Measurements from ENCODE around the gene GDE1. TPM values are rescaled to one million over a fixed set of nuclear protein-coding genes. Genes with fewer than 3 reads are reported as not detected.
A peak's percentile ranks its signal among the peaks of the same experiment; 100 is the strongest.
"Not testable (repeated sequence)": the region's sequence is repeated elsewhere in the genome, so short reads cannot be mapped to it uniquely, and the experiment has no call there.

Gene GDE1
- total and polyA plus RNA-seq, 5 donors from 2014 or later, result 22.8 to 43.6 (median 40.2) TPM

DNA sequence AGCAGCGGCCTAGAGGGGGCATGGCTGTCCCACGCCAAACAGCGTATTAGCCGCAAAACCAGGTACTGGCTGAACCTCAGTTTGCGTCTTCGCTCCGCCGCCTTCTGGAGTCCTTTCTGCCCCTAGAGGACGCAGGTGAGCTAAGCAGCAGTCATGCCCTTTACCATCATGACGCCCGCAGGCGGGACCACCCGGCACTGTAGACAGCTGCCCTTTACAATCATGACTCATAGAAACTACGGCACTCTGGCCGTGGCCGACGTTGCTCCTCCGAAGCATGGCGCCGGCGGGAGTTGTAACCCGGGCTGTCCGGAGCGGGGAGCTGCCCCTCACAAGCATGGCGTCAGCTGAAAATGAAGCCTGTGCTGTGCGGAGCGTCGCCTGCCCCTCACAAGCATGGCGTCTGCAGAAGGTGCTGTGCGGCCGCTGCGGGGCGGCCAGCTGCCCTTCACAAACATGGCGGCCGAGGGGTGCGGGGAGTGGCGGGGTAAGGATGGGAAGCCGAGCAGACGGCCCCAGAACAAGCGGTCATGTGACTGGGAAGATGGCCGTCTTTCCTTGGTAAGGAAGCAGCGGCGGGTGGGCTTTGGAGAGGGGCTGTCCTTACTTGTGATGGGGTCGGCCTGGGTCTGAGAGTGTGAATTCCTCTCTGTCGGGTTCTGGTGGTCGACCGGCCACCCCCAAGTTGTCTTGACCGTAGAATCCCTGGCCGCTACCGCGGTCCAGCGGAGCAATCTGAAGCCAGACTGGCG is 33.5 kb upstream of the GDE1 start, which contains the start of gene VPS35L:
Gene VPS35L, plus strand, starts transcription at position 518 of the 752 bp plus-strand sequence. Its CDS starts 27 bp downstream, at position 545.
- H3K9me3 ChIP-seq (ENCODE audit: control insufficient read depth in 2 of 2, low read length in 2 of 2), result no peaks in the 10 kb centered on the region

DNA sequence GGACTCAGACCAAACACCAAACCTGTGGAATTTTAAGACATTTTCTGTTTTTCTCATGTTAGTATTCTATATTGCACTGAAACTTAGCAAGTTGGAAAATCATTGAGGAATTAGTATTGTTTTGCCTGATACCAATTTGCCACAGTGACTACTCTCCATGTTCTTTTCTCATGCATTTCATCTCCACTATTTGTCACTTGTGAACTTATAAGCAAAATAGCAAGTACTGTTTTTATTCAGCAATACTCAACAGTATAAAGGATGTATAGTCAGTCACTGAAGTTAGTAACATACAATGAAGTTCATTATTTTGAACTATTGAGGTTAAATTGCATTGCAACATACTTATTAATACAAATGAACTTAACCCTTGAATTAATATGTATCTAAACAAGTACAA is 27.8 kb upstream of the GDE1 start:
- Histone ChIP-seq H3K4me3 (ENCODE audit: low read depth, low read length) (no peak overlapping the region), H3K36me3 (ENCODE audit: control insufficient read depth, insufficient read depth, low read length) (peaks cover 8% of the 10 kb centered on the region), H3K27me3 (ENCODE audit: control insufficient read depth, insufficient read depth, low read length) (no peaks in the 10 kb centered on the region), H3K9me3 (ENCODE audit: control insufficient read depth in 2 of 2, low read length in 2 of 2) (no peaks in the 10 kb centered on the region), H3K4me1 (ENCODE audit: control insufficient read depth, insufficient read depth, low read length, poor library complexity, severe bottlenecking) (peaks cover 2% of the 10 kb centered on the region), H3K27ac (ENCODE audit: insufficient read depth, low read length, poor library complexity, severe bottlenecking) (no peak overlapping the region)
- Mint-ChIP-seq H3K4me1 (peaks cover 0 to 4% (median 1%) of the 10 kb centered on the region in 4 donors), H3K27me3 (no peaks in the 10 kb centered on the region), H3K4me3 (no peak overlapping the region), H3K9me3 (no peaks in the 10 kb centered on the region), H3K36me3 (peaks cover 7% of the 10 kb centered on the region), H3K27ac (no peak overlapping the region)
- DNase-seq (no peak), ATAC-seq (ENCODE audit: low read depth in 2 of 2) (no peak)

More for the DNA sequence above, 33.5 kb upstream of the GDE1 start, which contains the start of gene VPS35L:
- H3K27ac ChIP-seq (ENCODE audit: insufficient read depth, low read length, poor library complexity, severe bottlenecking), result peak within 1 kb of the TSS; percentile 78
- DNase-seq (peak; percentile 95 to 98 (median 96)), ATAC-seq (ENCODE audit: low read depth in 2 of 2) (peak; percentile 97)
- Mint-ChIP-seq H3K27ac (peak within 1 kb of the TSS; percentile 92 to 98 (median 94)), H3K36me3 (no peaks in the 10 kb centered on the region), H3K27me3 (no peaks in the 10 kb centered on the region), H3K9me3 (peaks cover 0 to 1% (median 0%) of the 10 kb centered on the region in 7 donors), H3K4me3 (peak within 1 kb of the TSS; percentile 95 to 100 (median 97)), H3K4me1 (peaks cover 0 to 30% (median 19%) of the 10 kb centered on the region in 4 donors)
- no peaks in the 10 kb centered on the region for H3K27me3 ChIP-seq (ENCODE audit: control insufficient read depth, insufficient read depth, low read length)
- H3K4me3 ChIP-seq (ENCODE audit: low read depth, low read length), result peak within 1 kb of the TSS; percentile 79
- no peaks in the 10 kb centered on the region for H3K36me3 ChIP-seq (ENCODE audit: control insufficient read depth, insufficient read depth, low read length)
- peaks cover 9% of the 10 kb centered on the region for H3K4me1 ChIP-seq (ENCODE audit: control insufficient read depth, insufficient read depth, low read length, poor library complexity, severe bottlenecking)

DNA sequence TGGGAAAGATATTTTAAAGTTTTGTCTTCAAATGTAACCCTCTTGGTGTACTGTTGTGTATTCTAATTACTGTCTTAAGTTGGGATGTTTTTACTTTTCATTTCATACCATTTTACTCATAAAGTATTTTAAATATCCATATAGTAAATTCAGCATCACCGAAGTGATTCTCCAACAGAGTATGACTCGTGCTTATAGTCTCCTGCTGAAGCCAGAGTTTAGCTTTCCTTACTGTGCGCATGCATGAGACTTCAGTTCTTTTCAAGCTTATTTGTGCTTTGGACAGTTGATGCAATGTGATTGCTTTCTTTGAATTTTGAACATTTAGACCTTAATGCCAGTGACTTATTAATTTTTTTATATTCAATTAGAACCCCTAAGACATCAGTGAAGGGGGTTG is 26.2 kb upstream of the GDE1 start:
- ATAC-seq (ENCODE audit: low read depth in 2 of 2), result no peak
- no peaks in the 10 kb centered on the region for H3K27me3 ChIP-seq (ENCODE audit: control insufficient read depth, insufficient read depth, low read length)
- no peak overlapping the region for H3K27ac Mint-ChIP-seq
- H3K36me3 Mint-ChIP-seq, result peaks cover 20% of the 10 kb centered on the region
- no peak overlapping the region for H3K27ac ChIP-seq (ENCODE audit: insufficient read depth, low read length, poor library complexity, severe bottlenecking)
- H3K9me3 Mint-ChIP-seq, result peaks cover 0 to 5% (median 0%) of the 10 kb centered on the region in 7 donors
- no peaks in the 10 kb centered on the region for H3K4me1 Mint-ChIP-seq
- no peaks in the 10 kb centered on the region for H3K27me3 Mint-ChIP-seq
- no peak overlapping the region for H3K4me3 Mint-ChIP-seq
- H3K36me3 ChIP-seq (ENCODE audit: control insufficient read depth, insufficient read depth, low read length), result peaks cover 14% of the 10 kb centered on the region
- DNase-seq, result no peak
- H3K4me3 ChIP-seq (ENCODE audit: low read depth, low read length), result no peak overlapping the region
- no peaks in the 10 kb centered on the region for H3K4me1 ChIP-seq (ENCODE audit: control insufficient read depth, insufficient read depth, low read length, poor library complexity, severe bottlenecking)
- H3K9me3 ChIP-seq (ENCODE audit: control insufficient read depth in 2 of 2, low read length in 2 of 2), result no peaks in the 10 kb centered on the region

DNA sequence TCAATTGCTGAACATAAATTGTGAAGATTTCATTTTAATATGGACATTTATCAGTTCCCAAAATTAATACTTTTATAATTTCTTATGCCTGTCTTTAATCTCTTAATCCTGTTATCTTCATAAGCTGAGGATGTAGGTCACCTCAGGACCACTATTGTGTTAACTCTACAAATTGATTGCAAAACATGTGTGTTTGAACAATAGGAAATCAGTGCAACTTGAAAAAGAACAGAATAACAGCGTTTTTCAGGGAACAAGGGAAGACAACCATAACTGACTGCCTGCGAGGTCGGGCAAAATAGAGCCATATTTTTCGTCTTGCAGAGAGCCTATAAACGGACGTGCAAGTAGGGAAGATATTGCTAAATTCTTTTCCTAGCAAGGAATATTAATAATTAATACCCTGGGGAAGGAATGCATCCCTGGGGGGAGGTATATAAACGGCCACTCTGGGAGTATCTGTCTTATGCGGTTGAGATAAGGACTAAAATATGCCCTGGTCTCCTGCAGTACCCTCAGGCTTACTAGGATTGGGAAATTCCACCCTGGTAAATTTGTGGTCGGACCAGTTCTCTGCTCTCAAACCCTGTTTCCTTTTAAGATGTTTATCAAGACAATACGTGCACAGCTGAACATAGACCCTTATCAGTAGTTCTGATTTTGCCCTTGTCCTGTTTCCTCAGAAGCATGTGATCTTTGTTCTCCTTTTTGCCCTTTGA is 21.5 kb upstream of the GDE1 start:
- H3K27me3 ChIP-seq (ENCODE audit: control insufficient read depth, insufficient read depth, low read length); H3K4me3 ChIP-seq (ENCODE audit: low read depth, low read length); H3K4me3 Mint-ChIP-seq; H3K9me3 Mint-ChIP-seq; H3K4me1 ChIP-seq (ENCODE audit: control insufficient read depth, insufficient read depth, low read length, poor library complexity, severe bottlenecking); DNase-seq; H3K9me3 ChIP-seq (ENCODE audit: control insufficient read depth in 2 of 2, low read length in 2 of 2); ATAC-seq (ENCODE audit: low read depth in 2 of 2); H3K27ac ChIP-seq (ENCODE audit: insufficient read depth, low read length, poor library complexity, severe bottlenecking); H3K27me3 Mint-ChIP-seq; H3K4me1 Mint-ChIP-seq; H3K27ac Mint-ChIP-seq: not testable (repeated sequence)
- peaks cover 46% of the 10 kb centered on the region for H3K36me3 Mint-ChIP-seq
- peaks cover 29% of the 10 kb centered on the region for H3K36me3 ChIP-seq (ENCODE audit: control insufficient read depth, insufficient read depth, low read length)

DNA sequence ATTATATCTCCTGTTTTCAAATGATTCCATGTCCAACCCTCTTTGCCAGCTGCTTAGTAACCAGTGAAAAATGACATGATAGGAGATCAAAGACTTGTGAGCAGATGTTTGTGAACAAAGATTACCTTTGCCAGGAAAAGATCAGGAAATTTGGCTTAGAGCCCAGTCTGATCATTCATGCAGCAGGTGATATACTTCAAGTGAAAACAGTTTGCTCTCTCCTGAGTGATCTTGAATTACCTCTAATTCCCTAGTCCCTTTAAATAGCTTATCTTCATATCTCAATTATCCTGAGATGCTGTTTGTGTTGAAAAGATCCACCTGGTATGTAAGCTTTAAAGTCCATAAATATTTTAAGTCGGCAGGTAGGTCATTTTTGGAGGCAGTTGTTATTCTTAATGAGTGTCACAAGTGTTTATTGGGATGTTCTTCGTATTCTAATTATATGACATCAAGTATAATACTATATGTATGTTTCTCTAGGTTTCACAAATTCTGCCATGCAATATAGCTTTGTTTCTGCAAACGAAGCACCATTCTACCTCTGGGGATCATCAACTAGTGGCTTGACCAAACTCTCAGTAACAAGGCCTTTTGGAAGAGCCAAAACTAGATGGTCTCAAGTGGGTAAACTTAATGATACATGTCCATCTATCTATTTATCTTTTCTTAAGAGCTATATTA is 20.4 kb upstream of the GDE1 start:
- H3K9me3 ChIP-seq (ENCODE audit: control insufficient read depth in 2 of 2, low read length in 2 of 2), result no peaks in the 10 kb centered on the region
- H3K36me3 ChIP-seq (ENCODE audit: control insufficient read depth, insufficient read depth, low read length), result peaks cover 29% of the 10 kb centered on the region
- Mint-ChIP-seq H3K27me3 (no peaks in the 10 kb centered on the region), H3K4me1 (no peaks in the 10 kb centered on the region), H3K27ac (no peak overlapping the region), H3K36me3 (peaks cover 48% of the 10 kb centered on the region), H3K9me3 (peaks cover 0 to 5% (median 0%) of the 10 kb centered on the region in 7 donors), H3K4me3 (peak overlapping the region in 1 of 4 donors; percentile 79)
- ATAC-seq (ENCODE audit: low read depth in 2 of 2), result no peak
- H3K27ac ChIP-seq (ENCODE audit: insufficient read depth, low read length, poor library complexity, severe bottlenecking), result no peak overlapping the region
- no peak overlapping the region for H3K4me3 ChIP-seq (ENCODE audit: low read depth, low read length)
- DNase-seq, result no peak
- no peaks in the 10 kb centered on the region for H3K4me1 ChIP-seq (ENCODE audit: control insufficient read depth, insufficient read depth, low read length, poor library complexity, severe bottlenecking)
- H3K27me3 ChIP-seq (ENCODE audit: control insufficient read depth, insufficient read depth, low read length), result no peaks in the 10 kb centered on the region

DNA sequence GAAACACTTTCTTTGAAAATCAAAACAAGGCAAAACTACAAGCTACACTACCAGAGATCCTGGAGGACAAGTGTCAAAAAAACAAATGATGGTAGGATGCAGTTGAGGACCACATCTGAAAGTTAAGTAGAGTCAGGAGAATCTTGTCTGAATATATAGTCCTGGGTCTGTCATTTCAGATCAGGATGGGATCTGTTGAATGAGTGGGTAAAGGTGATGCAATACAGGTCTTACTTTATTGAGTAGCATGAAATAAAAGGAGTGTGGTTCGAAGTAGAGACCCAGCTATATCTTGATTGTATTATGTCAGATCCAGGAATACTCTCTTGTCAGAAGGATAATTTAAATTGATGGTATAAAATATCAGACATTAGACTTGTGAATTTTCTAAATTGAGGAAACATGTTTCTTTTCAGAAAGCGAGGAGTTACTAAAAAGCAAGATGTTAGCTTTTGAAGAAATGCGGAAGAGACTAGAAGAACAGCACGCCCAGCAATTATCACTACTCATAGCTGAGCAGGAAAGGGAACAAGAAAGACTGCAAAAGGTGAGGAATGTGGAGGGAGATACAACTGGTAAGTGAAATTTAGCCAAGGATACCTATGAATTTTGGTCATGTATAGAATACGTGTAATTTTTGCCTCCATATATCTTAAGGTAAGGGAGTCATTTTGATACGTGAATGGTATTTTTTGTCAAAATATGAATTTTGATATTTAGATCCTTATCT is 18.5 kb upstream of the GDE1 start:
- DNase-seq, result no peak
- no peaks in the 10 kb centered on the region for H3K27me3 Mint-ChIP-seq
- peaks cover 60% of the 10 kb centered on the region for H3K36me3 Mint-ChIP-seq
- peaks cover 36% of the 10 kb centered on the region for H3K36me3 ChIP-seq (ENCODE audit: control insufficient read depth, insufficient read depth, low read length)
- H3K27ac Mint-ChIP-seq, result no peak overlapping the region
- H3K27ac ChIP-seq (ENCODE audit: insufficient read depth, low read length, poor library complexity, severe bottlenecking), result no peak overlapping the region
- no peaks in the 10 kb centered on the region for H3K4me1 ChIP-seq (ENCODE audit: control insufficient read depth, insufficient read depth, low read length, poor library complexity, severe bottlenecking)
- no peak overlapping the region for H3K4me3 ChIP-seq (ENCODE audit: low read depth, low read length)
- no peaks in the 10 kb centered on the region for H3K9me3 ChIP-seq (ENCODE audit: control insufficient read depth in 2 of 2, low read length in 2 of 2)
- no peak overlapping the region for H3K4me3 Mint-ChIP-seq
- peaks cover 0 to 5% (median 0%) of the 10 kb centered on the region in 7 donors for H3K9me3 Mint-ChIP-seq
- H3K4me1 Mint-ChIP-seq, result no peaks in the 10 kb centered on the region
- H3K27me3 ChIP-seq (ENCODE audit: control insufficient read depth, insufficient read depth, low read length), result no peaks in the 10 kb centered on the region
- ATAC-seq (ENCODE audit: low read depth in 2 of 2), result no peak

DNA sequence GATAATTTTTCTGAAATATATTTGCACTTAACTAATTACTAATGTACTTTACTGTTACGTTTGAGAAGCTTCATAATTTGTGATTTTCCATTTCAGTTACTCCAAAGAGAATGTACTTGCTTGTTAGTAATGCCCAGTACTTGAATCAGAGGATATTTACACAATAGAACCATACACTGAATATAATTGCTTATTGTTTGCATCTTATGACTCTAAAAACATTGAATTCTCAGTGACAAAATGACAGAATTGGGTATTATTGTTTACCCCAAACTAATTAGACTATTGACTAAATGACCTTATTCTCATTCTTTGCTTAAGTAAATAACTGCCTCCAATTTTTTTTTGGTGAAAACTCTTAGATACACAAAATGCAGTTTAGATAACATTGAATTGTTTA is 10.7 kb upstream of the GDE1 start:
- no peak overlapping the region for H3K27ac ChIP-seq (ENCODE audit: insufficient read depth, low read length, poor library complexity, severe bottlenecking)
- no peaks in the 10 kb centered on the region for H3K4me1 ChIP-seq (ENCODE audit: control insufficient read depth, insufficient read depth, low read length, poor library complexity, severe bottlenecking)
- Mint-ChIP-seq H3K4me1 (peaks cover 0 to 8% (median 2%) of the 10 kb centered on the region in 4 donors), H3K27ac (no peak overlapping the region), H3K36me3 (peaks cover 46% of the 10 kb centered on the region), H3K27me3 (no peaks in the 10 kb centered on the region), H3K4me3 (no peak overlapping the region), H3K9me3 (no peaks in the 10 kb centered on the region)
- no peaks in the 10 kb centered on the region for H3K9me3 ChIP-seq (ENCODE audit: control insufficient read depth in 2 of 2, low read length in 2 of 2)
- no peak for DNase-seq
- peaks cover 28% of the 10 kb centered on the region for H3K36me3 ChIP-seq (ENCODE audit: control insufficient read depth, insufficient read depth, low read length)
- no peak overlapping the region for H3K4me3 ChIP-seq (ENCODE audit: low read depth, low read length)
- ATAC-seq (ENCODE audit: low read depth in 2 of 2), result no peak
- H3K27me3 ChIP-seq (ENCODE audit: control insufficient read depth, insufficient read depth, low read length), result no peaks in the 10 kb centered on the region
